Measurements from ENCODE around the gene SLC6A7.
"Not testable (repeated sequence)": the region's sequence is repeated elsewhere in the genome, so short reads cannot be mapped to it uniquely, and the experiment has no call there.

The SLC6A7 gene

DNA sequence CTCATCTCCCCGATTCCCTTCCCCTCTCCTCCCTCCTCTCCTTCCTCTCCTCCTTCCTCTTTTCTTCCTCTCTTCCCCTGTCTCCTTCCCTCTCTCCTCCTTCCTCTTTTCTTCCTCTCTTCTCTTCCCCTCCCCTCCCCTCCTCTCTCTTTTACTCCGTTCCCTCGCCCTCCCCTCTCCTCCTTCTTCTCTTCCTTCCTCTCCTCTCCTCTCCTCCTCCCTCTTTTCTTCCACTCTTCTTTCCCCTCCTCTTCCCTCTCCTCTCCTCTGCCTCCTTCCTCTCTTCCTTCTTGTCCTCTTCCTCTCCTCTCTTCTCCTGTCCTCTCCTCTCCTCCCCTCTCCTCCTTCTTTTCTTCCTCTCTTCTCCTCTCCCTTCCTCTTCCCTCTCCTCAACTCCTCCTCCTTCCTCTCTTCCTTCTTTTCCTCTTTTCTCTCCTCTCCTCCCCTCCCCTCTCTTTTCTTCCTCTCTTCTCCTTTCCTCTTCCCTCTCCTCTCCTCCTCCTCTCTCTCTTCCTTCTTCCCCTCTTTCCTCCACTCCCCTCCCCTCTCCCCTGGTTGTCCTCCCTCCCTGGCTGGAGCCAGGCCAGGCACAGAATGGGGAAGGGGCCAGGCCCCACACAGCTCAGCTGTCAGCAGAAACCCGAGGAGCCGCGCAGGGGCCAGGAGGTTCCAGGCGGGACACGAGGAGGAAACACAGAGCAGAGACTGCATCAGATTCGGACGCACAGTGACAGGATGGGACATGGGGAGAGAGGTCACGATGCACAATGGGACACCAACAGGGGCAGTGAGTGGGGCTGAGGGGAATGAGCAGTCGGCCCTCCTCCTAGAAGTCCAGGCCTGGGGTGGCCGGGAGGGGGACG lies 51.7 kb downstream of the SLC6A7 start:
- no peak for DNase-seq (ENCODE audit: low spot score)

DNA sequence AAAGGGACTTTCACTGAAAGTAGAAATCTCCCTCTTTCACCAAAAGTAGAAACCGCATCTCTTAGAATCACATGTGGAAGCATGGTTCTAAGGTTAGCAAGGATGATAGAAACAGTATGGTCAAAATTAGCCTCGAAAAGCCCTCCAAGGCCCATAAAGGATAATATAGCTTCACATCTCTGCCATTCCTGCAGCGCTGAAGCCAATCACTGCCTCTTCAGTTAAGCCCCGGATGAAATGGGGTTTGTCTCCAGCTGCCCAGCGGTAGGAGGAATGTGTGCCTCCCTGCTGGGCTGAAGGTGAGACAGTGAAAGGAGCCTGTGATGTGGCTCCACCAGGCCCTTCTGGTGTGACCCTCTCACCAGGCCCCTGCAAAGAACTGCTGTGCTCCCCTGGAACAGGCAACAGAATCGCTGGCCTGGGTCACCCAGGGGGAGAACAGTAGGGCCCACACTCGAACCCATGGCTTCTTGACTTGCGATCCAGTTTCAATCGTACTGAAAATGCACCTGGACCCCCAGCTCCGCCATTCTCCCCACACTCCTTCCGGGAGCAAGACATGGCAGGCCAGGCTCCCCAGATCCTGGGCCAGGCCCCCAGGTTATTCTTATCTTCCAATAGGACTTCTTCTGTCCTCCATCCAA lies 52.5 kb downstream of the SLC6A7 start:
- no peak for DNase-seq (ENCODE audit: low spot score)

DNA sequence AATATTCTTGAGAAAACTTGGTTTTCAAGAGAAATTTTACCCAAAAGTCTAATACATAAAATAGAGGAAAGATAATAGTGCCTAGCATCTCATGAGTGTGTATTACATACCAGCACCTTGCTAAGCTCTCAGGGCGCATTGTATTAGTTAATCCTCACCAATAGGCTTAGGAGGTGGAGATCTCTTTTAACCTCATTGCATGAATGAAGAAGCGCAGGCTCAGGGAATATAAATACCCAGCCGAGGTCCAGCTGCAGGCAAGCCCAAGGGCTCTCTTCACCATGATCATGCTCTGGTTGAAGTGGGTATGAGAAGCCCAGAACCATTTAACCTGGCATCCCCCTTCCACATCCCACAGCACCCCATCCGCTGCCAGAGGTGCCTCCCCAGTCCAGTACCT lies 53.7 kb downstream of the SLC6A7 start:
- no peak for DNase-seq (ENCODE audit: low spot score)

DNA sequence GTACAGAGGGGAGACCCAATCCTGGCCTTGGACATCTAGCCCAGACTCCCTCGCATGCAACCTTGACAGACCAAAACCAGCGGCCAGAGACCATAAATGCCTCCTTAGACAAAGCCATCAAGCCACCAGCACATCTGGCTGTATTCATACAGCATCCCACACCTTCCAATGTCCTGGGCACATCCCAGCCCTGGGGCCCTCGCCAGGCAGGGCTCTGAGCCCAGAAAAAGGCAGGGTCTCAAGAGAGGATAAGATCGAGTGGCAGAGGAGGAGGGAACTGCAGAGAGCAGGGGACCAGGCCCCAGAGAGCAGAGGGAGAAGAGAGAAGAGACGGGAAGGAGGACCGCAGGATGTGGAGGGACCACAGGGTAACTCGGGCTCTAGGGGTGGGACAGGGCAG lies 54.3 kb downstream of the SLC6A7 start:
- no peak for DNase-seq (ENCODE audit: low spot score)

DNA sequence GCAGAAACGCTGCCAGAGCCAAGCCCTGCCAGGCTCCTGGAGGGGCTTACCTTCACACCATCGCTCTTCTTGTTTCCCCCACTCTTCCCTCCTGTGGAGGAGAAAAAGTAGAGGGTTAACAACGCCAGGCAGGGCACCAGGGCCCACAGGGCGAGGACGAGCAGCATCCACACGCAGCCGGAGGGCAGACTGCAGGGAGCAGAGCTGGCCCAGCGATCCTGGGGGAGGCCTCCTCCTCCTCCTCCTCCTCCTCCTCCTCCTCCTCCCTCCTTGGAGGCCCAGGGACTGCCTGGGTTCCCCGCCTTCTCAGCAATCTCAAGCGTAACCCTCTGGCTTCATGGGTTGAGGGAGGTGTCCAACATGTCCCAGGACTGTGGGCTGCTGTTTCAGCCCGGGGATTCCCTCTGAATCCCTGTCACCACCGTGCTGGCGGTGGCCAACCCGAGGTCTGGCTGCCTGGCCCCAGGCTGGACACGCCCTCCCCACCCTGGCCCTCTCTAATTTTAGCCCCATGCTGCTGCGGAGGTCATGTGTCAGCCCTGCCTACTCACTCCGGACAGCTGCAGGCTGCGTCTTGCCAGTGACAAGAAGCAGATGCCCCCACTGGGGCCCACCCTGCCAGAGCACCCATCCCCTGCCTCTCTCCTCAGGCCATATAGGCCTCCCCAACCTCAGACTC lies 55.4 kb downstream of the SLC6A7 start:
- DNase-seq (ENCODE audit: low spot score): peak; percentile 84

DNA sequence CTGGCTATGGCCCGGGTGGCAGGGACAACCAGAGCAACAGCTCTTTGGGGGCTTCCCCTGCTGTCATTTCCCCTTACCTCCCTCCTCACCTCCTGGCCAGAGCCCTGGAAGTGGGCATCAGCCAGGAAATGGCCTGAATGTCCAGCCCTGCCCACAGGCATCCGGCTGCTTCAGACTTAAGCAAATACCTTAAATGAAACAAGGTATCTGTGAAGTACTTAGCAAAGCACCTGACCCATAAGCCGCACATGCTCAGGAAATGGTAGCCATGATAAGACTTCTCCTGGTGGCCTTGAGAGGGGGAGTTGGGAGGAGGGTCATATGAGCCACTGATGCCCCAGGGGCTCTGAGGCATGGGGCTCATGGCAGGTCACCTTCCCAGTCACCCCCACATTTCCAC lies 55.9 kb downstream of the SLC6A7 start:
- DNase-seq (ENCODE audit: low spot score): no peak

DNA sequence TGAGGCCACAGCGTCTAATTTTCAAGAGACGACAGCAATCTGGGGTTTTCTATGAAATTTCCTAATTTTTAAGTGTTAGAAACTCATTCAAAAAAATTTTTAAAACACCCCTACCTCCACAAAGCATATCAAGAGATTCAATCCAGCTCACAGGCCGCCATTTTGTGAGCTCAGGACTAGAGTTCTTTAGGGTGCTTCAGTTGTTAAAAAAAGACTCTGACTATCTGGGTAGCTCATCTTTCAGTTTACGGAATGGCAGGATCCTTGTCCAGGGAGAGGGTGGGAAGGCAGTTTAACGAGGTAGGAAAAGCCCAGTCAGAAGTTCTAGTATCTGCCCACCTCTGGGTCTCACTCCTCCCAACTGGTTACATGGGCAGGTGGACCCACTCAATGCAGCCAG lies 56.6 kb downstream of the SLC6A7 start:
- DNase-seq (ENCODE audit: low spot score): no peak

DNA sequence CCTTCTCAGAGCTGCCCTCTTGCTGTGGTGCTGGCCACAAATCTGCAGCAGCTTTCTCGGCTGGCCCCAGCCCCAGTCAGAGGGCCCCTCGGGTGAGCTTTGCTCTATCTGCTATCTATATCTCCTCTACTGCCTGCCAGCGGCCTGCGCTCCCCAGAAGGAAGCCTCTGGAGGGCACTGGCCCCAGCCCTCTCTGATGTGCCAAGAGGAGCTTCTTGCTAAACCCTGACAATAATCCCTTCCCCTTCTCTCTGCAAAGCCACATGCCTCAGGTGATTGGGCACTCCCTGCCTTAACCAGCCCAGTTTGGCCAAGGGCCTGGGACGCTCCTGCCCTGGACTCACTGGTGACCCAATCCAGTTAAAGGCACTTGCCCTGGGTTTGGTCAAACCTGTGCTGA lies 57.0 kb downstream of the SLC6A7 start:
- no peak for DNase-seq (ENCODE audit: low spot score)

DNA sequence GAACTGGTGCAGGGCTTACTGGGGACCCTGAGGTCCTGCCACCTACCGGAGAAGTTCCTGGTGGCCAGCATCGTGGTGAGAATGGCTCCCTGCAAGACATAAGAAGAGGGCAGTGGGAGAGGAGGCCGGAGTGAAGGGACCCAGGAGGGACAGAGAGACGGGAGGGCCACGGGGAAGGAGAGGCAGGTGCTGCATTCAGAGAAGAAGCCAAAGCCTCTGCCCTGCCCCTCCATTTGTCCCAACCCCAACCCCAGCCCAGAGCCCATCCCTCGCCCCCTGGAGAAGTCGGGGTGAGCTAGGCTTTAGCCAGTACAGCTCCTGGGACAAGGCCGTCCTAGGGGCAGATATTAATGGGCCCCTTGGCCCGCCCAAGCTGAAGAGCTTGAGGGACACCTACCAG lies 57.9 kb downstream of the SLC6A7 start:
- DNase-seq (ENCODE audit: low spot score): no peak

DNA sequence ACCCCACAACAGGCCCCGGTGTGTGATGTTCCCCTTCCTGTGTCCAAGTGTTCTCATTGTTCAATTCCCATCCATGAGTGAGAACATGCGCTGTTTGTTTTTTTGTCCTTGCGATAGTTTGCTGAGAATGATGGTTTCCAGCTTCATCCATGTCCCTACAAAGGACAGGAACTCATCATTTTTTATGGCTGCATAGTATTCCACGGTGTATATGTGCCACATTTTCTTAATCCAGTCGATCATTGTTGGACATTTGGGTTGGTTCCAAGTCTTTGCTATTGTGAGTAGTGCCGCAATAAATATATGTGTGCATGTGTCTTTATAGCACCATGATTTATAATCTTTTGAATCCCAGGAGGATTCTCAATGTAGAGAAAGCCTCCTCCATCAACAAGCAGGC lies 58.6 kb downstream of the SLC6A7 start:
- not testable (repeated sequence) for DNase-seq (ENCODE audit: low spot score)

DNA sequence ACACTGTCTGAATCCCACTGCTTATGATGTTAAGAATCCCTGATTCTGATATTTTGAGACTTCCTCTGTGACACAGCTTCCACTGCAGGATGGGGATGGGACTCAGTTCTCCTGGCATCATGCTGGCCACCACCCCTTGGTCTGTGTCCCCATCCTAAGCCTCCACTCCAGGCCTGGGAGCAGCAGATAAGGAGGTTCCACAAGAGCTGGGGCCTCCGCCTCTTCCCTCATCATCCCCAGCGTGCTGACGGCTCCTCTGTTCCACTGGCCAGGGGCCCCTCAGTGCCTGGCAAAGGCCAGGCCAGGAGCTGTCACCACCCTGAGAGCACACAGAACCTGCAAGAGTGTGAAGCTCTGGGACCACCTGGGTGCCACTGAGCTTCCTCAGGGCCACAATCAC lies 59.1 kb downstream of the SLC6A7 start:
- DNase-seq (ENCODE audit: low spot score): no peak

DNA sequence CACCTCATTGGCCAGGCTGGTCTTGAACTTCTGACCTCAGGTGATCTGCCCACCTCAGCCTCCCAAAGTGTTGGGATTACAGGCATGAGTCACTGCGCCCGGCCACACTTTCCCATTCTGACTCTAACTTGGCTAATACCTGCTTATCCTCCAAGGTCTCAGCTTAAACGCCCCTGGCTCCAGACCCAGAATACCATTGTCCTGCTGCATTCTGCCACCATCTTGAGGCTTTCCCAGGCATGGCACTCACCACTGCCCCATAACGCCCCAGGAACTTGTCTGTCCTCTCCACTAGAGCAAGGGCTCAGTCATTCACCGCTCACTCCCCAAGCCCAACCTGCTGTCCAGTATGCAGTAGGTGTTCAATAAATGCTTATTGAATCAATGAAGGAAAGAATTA lies 59.9 kb downstream of the SLC6A7 start:
- DNase-seq (ENCODE audit: low spot score): no peak

DNA sequence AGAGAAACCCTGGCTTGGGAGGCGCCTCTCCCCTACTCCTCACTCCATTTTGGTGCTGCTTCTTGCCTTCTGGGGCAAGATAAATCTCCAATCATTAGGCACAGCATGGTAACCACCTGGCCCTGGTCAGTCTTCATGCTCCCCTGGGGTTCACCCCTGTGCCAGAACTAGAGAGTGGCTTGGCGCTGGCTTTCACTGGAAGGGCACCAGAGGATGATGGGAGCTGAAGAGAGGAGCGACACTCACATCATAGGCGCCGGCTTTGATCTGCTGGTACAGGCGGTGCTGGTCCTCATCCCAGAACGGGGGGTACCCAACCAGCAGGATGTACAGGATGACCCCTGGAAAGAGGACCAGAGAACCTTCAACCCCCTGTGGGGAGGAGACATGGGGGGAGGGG lies 61.6 kb downstream of the SLC6A7 start:
- DNase-seq (ENCODE audit: low spot score): no peak

DNA sequence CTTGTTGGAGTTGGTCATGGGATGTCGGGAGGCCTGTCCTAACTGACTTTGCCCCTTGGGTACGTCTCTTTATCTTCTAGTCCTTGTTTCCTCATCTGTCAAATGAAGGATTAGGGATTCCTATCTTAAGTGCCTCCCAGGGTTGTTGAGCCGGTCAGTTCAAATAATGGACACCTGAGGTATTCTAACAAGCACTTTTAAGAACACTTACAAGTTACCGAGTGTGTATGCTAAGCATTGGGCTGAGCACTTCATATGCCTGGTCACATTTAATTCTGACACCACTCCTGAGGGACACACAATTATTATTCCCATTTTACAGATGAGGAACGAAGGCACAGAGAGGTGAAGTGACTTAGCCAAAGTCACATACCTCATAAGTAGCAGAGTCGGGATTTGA lies 62.6 kb downstream of the SLC6A7 start:
- no peak for DNase-seq (ENCODE audit: low spot score)

DNA sequence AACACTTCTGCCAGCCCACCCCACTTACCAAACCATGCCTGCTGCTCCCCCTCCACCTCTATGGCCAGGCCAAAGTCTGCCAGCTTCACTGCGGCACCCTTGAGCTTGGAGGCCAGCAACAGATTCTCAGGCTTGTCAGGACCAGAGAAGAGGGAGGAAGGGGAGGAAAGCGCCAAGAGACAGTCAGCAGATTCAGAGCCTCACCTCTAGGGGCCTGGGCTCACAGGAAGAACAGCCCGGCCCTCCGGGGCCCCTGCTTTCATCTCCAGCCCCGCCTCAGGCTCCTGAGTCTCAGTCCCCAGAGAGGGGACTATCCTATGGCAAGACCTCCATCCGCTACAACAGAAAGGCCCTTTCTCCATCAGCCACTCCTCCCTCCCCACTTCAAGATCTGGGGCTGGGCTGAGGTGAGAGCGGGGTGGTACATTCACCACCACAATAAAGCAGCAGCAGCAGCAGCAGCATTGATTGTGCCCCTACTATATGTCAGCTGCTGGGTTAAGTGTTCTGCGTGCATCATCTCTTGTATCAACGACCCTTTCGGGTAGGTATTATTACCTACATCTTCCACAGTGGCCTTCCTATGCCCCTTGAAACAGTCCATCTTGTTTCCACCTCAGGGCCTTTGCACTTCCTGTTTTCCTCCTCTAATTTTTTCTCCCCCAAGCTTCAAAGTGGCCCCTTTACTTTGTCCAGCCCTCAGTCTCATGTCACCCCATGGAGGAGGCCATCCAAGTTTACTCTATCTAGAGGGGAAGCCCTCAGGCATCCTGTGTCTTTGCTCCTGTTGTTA lies 63.8 kb downstream of the SLC6A7 start:
- DNase-seq (ENCODE audit: low spot score): no peak

DNA sequence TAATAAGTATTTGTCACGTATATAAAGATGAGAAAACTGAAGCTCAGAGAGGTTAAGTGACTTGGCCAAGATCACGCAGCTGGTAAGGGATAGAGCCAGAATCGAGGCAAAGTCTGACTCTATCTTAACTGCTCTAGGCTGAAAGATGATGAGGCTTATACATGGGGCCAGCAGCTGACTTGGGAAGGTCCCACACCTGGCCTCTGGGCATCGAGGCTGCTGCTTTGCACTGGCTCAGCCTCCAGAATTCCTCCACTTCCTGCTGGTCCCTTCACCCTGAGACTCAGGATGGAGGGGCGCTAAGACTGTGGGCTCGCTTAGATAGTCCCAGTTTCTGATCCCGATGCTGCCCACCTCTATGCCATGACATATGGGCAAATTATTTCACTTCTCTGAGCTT lies 64.5 kb downstream of the SLC6A7 start:
- DNase-seq (ENCODE audit: low spot score): no peak

DNA sequence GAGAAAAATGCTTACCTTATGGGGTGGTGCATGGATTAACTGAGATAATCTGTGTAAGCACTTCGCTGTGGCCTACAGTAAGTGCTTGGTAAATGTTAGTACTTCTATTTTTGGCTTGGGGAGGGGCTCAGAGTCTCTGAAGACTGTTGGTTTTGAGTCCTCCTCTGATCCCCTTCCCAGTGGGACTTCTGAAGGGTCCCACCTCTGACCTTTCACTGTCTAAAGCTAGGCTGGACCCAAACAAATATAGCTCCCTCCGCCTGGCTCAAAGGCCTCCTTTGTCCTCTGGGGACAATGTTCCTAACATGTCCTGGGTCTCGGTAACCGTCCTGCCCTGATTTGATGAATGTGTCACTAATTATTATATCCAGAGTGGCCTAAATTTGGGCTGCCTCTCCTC lies 64.9 kb downstream of the SLC6A7 start:
- no peak for DNase-seq (ENCODE audit: low spot score)

DNA sequence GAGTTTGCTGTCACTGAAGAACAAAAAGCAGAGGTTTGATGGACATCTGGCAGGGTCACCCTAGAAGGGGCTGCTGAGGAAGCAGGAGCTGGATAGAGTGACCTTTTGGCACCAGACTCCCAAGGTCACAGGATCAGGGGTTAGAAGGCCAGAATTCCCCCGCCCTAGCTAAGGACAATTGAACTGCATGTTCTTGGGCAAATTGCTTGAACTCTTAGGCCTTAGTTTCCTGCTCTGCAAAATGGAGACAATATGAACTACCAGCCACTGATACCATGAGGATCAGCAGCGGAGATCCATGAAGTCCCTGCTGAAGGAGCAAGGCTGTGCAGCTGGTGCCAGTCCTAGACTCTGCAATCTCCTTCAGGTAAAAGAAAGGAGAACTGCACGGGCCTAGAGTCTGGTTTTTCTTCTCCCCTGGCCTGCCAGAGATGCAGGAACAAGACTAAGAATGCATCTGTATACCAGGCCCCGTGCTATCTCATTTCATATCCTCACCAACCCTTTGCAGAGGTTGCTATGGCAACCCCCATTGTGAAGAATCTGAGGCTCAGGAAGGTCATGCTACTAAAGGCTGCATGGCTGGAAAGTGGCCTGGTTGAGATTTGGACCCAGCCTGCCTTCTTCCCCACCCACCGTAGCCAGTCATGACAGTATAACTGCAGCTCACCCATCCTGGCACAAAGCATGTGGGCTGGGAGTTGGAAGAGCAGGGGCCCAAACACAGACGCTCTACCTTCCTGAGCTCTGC lies 66.0 kb downstream of the SLC6A7 start:
- DNase-seq (ENCODE audit: low spot score): no peak

DNA sequence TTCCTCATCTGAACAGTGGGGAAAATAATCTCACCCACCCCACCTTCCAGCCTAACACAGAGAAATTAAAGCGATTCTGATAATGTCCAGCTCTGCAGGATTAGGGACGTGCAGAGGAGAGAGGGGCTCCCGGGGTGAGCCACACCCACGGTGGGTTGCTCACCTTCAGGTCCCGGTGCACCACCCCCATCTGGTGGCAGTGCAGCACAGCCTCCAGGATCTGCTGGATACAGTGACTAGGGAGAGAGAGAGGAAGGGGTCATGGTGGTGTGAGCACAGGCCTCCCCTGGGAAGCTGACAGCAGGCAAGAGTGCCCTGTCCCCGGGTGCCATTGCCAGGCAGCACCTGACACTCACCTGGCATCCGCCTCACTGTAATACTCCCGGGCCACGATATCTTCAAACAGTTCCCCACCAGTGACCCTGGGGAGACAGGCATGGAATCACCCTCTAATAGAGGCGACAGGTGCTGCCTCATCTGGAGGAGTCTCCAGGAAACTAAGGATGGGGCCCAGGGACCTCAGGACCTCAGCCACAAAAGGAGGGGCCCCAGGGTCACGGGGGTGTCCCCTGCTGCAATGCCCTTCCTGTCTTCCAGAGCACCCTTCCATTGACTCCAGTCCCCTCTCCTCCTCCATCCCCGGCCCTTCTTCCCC lies 66.7 kb downstream of the SLC6A7 start:
- no peak for DNase-seq (ENCODE audit: low spot score)

DNA sequence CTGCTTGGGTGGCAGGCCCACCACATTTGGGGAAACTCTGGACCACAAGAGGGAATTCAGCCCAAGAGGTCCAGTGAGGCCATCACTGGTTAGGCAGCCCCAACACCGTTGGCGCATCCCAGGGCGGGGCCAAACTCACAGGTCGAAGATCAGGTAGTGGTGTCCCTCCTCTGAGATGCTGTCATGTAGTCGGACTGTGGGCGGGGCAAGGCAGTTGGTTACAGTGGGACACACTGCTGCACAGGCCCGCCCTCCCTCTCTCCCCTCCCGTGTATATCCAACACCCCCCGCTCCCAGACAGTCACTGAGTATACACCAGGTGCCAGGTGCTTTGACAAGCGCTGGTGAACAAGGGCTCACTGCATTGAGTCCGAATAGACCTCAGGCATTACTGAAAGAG lies 67.6 kb downstream of the SLC6A7 start:
- no peak for DNase-seq (ENCODE audit: low spot score)

DNA sequence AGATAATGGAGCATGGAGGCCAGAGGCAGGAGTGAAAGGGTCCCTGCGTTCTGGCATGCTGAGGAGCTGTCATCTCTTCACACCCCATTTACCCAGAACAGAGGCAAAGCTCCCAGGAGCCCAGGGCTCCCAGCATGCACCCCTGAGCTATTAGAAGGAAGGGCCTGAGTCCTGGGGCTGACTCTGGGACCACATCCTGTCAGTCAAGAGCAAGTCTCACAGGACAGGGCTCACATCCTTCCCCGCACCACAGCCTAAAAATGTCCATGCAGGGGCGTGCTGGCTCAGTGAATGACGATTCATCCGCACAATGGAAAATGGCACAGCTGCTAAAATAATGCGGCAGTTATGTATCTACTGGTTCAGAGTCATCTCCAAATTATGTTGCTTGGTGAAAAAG lies 68.3 kb downstream of the SLC6A7 start:
- no peak for DNase-seq (ENCODE audit: low spot score)
